Measurements from ENCODE around the gene RPP30.
"Not testable (repeated sequence)": the region's sequence is repeated elsewhere in the genome, so short reads cannot be mapped to it uniquely, and the experiment has no call there.

RPP30 gene

DNA sequence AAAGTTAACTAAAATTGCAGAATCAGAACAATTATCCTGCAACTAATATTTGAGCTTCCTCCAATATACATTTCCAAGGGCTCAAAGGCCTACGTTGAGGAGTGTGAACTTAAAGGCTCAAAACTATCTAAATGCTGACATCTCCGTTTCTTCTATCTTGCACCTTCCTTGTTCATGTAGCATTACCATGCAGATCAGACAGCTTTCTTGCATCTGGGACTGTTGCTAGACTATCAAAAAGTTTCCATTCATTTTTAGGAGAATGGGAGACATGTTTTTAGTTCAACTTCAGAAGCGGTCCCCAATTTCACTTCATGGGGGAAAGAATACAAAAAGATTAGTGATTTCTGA is 46.2 kb downstream of the RPP30 start:
- no peak for DNase-seq

DNA sequence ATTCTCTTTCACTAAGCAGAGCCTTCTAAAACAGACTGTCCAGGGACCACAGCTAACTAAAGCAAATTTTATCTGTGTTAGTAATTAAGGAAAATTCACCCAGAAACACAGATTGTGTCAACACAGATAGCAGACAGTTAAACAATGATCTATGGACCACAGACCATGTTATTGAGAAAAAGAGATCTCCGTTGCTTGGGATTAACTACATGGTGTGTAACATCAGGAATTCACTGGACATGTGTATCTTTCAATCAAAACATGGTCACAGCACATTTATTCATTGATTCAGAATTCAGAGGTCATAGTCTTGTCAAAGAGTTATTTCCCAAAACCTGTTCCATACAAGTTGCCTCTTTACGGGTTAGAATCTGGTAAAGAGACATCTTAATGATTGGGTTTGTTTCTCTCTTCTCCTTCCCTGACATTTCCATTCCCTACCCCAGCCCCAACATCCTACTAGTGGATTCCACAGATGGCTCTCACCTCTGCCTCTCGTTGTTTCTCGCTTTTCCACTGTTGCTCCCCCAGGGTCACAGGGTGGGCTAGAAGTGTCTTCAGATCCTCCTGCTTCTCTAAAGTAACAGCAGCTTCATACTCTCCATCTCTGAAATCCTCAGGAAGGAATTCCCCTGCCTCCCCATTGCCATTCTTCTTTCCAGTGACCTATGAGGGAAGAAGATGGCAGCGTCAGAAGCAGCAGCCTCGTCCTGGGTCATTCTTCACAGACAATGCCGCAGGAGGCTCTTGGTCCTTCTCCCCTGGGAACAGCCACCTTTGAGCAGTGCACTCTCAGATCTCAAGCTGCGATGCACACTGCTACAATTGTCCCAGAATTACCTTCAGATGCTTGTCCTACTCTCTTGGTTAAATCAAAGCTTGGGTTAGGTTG is 48.2 kb downstream of the RPP30 start:
- no peak for DNase-seq

DNA sequence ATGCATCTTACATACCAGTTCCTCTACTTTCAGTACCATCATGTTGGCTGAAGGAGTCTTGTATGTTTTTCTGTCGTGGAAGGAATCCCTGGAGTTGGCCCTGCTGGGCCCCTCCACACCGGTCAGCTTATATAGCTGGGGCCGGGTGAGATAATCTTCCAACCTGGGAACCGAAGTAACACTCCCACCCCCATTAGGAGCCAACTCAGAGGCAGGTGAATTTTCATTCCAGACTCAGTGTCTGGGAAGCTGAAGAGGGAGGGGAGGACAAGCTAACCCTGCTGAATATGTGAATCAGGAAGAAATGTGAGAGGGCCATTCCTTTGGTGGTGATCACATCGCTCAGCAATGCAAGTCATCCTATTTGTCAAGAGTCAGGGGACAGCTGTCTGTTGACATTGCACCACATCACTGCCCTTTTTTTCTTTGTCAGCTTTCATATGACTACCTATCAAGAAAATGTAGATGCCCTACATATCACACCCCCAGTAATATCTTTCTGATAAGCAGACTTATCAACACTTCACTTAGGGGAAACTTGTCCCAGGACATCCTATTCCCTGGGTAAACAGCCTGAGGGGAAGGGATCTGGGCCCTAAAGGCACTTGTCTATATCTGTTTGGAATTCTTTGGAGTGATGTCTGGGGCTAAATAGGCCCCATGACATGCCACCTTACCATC is 49.4 kb downstream of the RPP30 start, which contains the start of gene ANKRD1:
Gene ANKRD1 (minus strand): TSS at position 102 of the 681 bp plus-strand sequence. CDS start 60 bp downstream, at position 42.
- DNase-seq = no peak

DNA sequence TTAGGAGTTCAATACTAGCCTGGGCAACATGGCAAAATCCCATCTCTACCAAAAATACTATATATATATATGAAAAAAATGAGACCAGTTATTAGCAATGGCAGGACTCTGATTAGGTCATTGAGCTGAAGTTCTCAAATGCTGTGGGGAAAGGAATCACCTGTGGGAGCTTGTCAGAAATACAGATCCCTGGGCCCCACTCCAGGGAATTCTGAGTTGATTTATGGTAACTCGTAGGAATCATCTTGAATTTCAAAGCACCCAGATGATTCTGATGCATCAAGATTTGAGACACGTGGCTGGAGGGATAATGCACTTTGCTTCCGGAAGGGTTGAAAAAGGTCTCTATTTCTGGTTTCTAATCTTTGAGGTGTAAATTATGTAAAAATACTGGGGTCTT is 50.1 kb downstream of the RPP30 start:
- no peak for DNase-seq

DNA sequence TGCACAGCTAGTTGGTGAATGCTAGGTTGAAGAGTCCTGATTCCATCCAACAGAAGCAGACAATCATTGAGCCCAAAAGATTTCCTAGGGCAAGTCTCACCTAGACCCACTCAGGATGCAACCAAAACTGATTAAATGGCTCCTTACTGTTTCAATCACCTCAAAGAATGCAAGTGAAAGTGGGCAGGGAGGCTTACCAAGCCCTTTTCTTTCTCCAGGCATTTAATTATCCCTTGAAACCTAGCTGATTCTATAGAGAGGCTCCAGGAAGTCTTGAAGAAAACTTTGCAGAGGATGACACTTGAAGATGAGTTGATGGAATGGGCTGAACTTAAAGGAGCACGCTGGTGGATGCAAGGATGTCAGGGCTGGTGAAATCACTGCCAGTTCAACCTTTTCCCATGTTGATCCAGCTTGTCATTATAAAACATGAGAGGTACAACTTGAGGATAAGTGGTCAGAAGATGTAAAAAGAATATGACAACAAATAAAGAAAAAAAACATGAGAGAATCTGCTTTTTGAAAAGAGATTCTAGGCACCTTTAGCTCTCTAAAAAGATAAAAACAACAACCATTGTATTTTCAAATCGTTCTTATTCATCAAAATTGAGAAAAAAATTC is 51.4 kb downstream of the RPP30 start:
- no peak for DNase-seq

DNA sequence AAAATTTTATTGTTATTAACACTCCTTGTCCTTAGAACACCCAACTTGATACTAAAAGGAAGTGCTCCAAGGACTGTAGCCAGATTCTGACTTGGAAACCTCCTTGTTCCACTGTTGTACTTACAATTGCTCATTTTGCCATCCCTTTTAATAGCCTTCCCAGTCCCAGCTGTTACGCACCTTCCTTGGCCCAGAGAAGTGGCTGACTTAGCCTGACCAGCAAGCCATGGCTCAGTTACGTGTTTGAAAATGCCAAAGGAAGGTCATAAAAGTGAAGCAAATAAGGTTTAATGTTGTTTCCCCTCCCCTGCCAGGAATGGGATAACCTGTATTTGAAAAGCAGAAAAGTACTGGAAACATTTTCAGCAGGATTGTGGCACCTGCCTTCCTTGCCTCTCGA is 52.8 kb downstream of the RPP30 start:
- no peak for DNase-seq

DNA sequence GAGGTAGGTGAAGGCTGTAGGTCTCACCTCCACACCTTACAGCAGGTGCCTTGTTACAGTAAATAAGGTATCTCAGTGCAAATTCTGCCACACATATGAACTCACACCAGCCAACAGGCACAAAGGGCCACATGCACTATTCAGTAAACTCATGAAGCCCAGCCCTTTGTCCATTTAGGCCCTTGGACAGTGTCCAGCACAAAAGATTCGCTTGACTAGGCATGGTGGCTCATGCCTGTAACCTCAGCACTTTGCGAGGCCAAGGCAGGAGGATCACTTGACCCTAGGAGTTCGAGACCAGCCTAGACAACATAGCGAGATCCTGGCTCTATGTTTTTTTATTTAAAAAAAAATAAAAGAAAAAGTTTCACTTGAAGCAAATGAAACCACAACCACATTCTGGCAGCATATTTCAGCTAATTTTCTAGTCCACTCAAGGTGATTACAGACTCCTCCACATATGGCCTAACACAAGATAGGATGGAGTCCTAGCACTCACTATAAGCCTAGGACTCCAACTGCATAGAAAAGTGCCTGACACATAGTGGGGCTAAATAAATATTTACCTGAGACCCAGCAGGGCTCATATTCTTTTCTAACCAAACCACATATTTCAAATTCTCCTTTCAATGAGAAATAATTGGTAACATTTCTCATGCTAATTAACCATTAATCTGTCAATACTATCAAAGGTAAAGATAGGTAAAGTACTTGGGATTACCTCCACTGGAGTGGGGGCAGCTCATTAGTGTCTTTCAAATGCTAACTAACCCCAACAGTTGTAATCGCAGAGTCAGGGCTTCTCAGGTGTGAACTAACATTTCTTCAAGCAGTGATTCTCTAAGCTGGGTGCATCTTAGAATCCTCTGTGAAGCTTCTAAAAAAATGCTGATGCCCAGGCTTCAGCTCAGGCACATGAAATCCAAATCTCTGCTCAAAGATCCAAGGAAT is 53.6 kb downstream of the RPP30 start:
- no peak for DNase-seq

DNA sequence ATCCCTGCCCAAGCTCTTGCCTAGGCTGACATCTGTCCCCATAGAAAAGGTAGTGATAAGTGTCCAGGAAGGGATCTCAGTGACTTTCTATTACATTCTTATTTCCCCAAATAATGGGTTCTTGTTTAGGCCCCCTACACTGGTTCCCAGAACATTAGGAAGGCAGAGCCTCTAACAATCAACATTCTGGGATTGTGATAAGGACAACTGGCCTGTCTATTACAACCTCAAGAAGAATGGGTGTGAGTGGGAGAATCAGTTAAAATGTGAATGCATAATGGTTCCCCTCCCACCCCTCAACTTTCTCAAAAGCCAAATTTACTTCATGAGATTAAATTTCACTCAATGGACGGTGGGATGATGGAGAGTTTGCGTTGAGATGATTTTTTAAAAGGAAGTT is 55.5 kb downstream of the RPP30 start:
- no peak for DNase-seq

DNA sequence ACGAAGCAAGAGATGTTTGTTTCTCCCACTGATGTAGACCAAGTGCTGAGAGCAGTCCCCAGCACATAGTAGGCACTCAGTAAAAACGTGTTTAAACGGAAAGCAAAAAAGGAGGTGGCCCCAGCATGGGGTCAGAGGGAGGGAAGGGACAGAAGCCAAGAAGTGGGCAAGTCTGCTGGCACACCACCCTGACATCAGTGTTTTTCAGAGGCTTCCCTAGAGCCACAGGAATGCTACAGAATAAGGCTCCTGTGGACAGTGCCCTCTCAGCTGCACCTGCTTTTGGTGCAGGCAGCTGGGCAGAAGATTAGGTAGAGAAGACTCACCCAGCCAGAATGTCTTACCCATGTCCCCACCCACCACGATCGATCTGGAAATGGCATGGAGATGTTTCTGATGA is 57.4 kb downstream of the RPP30 start:
- DNase-seq = no peak

DNA sequence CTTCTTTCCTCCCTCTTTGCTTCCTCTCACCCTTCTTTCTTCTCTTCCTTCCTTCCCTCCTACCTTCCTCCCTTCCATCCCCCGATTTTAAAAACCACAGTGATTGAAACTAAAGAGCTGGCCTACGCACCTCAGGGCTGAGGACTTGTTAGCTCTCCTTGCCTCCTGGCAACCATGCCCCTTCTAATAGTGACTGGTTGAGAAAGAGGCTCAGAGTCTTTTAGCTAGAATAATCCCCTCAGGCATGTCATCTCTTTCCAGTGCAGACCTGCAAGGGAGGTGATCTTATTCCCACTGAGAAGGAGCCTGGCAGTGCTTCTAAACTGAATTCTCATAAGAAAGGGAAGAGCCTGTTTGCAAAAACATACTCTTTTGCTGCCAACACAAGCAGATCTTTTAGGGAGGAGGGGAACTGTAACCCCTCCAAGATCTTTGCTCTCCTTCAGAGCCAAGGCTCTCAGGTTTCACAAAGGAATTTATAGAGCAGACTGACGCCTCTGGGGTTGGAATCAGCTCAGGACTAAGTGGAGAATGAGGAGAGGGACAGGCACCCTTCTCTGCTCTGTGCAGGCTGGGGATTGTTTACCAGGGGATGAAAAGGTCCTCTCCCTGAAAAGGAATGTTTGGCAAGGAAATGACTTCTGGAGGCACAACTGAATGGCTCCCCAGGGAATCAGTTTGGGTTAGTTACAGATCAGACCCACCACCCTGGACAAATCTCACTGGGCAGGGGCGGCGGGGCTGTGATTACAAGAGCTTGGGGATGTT is 58.5 kb downstream of the RPP30 start:
- DNase-seq = no peak

DNA sequence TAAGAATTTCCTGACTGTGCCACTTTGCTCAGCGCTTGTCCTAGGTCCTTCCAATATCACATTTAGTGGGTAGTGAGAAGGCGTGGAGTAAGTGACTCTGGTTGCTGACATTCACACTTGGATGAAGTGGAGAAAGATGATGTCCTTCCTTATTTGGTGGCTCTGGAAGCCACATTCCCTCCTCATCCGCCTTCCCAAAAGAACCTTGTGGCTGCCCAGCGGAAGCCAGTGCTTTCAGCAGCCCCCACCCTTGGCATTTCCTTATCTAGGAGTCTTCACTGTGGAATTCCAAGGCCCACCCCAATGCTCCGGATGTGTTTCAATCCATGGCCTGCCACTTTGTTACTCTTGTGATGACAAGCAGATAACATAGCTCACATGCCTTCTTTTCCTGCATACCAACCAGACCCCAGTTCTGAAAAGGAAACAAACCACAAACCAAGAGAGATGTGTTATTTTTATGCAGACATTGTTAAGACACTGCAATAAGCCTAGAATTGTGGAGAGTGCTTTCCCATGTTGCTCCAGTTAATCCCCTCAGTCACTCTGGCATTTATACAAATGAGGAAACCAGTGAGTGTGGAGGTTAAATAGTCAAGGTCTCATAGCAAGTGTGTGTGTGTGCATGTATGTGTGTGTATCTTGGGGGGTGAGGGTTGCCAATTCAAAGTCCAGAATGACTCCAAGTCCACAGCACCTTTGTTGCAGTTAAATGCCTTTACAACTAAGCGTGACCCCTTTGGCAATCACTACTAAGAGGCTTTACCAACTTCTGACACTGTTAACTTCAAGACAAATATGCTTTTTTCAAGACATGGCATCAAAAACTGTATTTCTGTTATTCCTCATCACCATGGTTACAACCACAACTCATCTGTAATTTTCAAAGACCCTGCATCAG is 59.4 kb downstream of the RPP30 start:
- no peak for DNase-seq

DNA sequence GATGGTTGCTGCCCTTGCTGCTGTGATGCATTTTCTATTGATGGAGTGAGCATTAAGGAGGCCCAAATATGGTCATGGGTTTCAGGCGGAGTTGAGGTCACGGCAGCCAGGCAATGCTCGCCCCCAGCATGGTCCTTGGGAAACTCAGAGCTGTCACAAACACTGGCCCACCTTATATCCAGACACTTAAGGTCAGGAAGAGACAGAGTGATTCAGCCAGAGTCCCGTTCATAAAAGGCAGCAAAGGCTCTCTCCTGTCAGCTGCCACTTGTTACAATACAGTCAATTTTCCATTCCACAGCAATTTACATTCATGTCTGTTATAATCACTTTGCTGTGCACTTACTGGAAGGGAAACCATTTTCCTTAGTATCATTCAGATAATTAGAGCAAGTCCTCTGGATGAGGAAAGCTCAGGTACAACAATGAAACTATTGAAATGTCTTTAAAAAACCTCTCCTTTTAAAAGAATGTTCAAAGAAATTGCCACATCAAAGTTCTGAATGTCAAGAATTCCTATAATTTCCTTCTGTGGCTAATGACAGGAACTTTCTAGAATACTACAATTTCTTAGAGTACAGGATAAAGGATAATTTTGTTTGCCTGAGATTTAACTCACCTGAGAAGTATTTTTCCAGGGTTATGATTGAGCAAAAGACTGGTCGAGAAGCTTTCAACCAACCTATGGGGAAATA is 64.0 kb downstream of the RPP30 start:
- DNase-seq = no peak

DNA sequence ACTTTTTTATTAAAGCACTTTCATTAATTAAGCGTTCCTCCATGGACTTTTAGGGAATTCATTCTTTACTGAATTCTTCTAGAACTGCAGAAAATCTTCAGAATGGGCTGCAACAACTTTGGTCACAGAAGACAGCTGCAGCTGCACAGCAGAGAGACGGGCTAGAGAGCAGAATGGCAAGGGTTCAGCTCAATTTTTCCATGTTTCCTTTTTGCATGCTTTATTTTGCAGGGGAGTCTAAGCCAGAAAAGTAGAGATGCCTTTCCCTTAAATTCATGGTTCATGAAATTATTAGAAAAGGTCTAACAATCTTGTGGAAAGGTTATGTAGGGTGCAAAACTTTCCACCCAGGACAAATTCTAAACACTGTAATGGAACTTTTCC is 64.5 kb downstream of the RPP30 start:
- no peak for DNase-seq

DNA sequence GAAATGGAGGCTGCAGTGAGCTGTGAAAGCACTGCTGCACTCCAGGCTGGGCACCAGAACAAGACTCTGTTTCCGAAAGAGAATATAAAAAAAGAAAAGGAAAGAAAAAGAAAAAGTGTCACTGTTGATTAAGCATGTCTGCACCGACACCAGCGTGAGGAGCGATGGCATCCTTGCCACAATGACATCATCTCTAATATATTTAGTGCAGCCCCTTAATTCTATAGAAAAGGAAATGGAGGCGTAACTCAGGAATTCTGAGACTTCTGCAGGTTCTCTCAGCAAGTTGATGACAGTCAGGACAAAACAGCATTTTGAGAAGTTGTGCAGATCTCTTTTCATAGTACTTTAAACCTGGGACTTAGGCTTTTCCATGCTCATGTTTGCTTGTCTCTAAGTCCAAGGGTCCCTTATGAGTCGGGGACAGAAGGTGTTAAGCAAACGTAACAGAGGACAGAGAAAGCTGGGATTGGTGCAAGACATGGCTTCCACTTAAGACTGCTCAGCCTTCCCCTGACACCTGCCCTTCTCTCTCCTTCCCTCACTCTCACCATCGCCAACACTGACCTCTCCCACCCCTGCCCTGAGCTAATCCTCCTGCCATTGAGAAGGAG is 66.0 kb downstream of the RPP30 start:
- no peak for DNase-seq

DNA sequence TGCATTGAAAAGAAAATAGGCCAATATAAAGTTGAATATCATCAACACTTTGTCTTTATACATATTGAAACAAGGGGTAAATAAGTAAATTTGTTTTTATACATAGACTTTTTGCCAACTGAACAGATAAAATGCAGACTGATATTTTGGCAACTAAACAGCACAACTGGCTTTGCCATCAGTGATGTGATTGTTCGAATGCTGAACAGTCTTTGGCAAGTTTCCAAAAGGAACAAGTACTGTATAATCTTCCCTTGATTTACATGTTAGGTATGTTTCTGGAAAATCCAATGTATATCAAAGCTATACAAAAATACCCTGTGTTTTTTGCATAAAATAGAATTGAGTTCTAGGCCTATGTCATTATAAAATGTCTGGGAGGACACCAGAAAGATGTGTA is 67.3 kb downstream of the RPP30 start:
- no peak for DNase-seq

DNA sequence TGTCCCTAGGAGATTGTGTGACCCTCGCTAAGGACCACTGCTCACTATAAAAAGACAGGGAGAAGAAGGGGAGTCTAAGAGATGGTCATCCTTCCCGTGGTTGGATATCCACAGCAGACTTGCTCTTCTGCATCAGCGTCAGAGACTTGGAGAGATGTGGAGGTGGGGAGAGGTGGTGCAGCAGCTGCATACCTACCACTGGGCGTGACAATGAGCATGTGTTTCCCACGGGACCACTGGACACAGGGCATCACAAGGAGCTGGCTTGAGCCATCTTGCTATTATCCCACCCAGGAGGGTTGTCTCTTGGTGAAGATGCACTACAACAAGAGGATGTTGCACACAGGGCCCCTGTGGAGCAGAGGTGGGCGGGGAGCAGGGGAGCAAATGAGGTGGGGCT is 67.9 kb downstream of the RPP30 start:
- no peak for DNase-seq

DNA sequence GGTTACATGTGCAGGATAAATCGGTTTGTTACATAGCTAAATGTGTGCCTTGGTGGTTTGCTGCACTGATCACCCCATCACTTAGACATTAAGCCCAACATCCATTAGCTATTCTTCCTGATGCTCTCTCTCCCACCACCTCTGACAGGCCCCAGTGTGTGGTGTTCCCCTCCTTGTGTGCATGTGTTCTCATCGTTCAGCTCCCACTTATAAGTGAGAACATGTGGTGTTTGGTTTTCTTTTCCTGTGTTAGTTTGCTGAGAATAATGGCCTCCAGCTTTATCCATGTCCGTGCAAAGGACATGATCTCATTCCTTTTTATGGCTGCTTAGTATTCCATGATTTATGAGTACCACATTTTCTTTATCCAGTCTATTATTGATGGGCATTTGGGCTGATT is 71.2 kb downstream of the RPP30 start:
- DNase-seq = not testable (repeated sequence)

DNA sequence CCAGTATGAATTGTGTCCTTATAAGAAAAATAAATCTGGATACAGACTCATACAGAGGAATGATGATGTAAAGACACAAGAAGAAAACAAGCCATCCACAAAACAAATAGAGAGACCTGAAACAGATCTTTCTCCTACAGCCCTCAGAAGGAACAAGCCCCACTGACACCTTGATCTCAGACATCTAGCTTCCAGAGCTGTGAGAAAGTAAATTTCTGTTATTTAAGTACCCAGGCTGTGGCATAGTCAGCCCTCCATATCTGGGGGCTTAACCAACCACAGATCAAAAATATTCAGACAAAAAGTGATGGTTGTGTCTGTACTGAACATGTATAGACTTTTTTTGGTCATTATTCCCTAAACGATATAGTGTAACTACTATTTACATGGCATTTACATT is 73.0 kb downstream of the RPP30 start:
- DNase-seq = no peak

DNA sequence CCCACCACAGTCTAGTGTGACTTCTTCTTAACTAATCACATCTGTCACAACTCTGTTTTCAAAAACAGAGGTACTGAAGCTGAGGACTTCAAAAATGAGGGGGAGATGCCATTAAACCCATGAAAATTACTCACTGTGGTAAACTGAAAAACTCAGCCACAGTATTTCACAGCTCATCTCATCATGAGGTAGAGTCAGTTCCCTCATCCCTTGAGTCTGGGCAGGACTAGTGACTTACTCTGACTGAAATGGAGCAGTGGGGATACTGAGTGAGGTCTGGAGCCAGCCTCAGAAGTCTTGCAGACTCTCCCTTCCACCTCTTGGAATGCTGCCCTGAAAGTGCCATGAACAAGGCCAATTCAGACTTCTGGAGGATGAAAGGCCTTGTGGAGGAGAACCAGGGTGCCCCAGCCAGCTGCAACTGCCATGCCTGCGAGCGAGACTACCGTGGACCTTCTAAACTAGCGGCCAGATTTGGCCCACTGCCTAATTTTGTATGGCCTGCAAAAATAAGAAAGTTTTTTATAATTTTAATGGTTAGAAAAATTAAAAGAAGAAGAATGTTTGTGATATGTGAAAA is 73.8 kb downstream of the RPP30 start:
- no peak for DNase-seq

All from T-helper 1 cell (primary cell).